Sigmoid colon (tissue), 4 donors: ENCODE data around the gene HRK.

Experiments
- CTCF ChIP-seq, 4 experiments: fragments of 450-650 bp in 3 of 4; fragments of 200-600 bp in 1 of 4; IDR thresholded peaks; one replicate each; pipeline ENCODE4 v1.5.1; 2016 to 2019; ENCODE audit warnings: antibody characterized with exemption in 4 of 4, mild to moderate bottlenecking in 3 of 4, moderate library complexity in 2 of 4
- EP300 ChIP-seq, 4 donors: sonication (generic); formaldehyde crosslinking; IDR thresholded peaks; one replicate each; pipeline ENCODE4 v1.6.1; 2017; ENCODE audit warnings: antibody characterized with exemption in 4 of 4
- POLR2A ChIP-seq, 2 donors: fragments of 450-650 bp; IDR thresholded peaks; one replicate each; pipeline ENCODE4 v1.6.1; 2016; ENCODE audit warnings: antibody characterized with exemption in 2 of 2, mild to moderate bottlenecking in 2 of 2, moderate library complexity in 2 of 2
- POLR2AphosphoS5 ChIP-seq, 4 donors: sonication (generic); formaldehyde crosslinking; IDR thresholded peaks; one replicate each; pipeline ENCODE4 v1.6.1; 2017; ENCODE audit warnings: antibody characterized with exemption in 4 of 4

- no peak for TF ChIP-seq POLR2AphosphoS5 (IDR thresholded peaks at IDR 0.05)
- TF ChIP-seq CTCF (IDR thresholded peaks at IDR 0.05), result no peak
- no peak for TF ChIP-seq EP300 (IDR thresholded peaks at IDR 0.05)
- no peak for TF ChIP-seq POLR2A (IDR thresholded peaks at IDR 0.05)
These were observed 1.5 kb upstream of the HRK start for GRCh38 chr12:116882742-116883141.
